Loucy (cell line): Measurements from ENCODE around the gene CZIB.

ENCODE experiments used
- H2AFZ ChIP-seq: fragments of 200-600 bp; sonication (generic); 2 replicates; pipeline ENCODE4 v1.6.0; 2016; ENCODE audit warnings: antibody characterized with exemption, mild to moderate bottlenecking, low read length, moderate library complexity
- H3F3A ChIP-seq: fragments of 200-600 bp; 2 replicates; pipeline ENCODE4 v1.6.0; 2016; ENCODE audit warnings: antibody characterized with exemption, low read depth, mild to moderate bottlenecking
- H3K27me3 ChIP-seq: fragments of 200-600 bp; sonication (generic); 2 replicates; pipeline ENCODE4 v1.6.1; 2014; ENCODE audit warnings: low read length, mild to moderate bottlenecking; ENCODE audit not compliant: insufficient read depth, poor library complexity, severe bottlenecking
- H3K36me3 ChIP-seq: fragments of 200-600 bp; sonication (generic); 2 replicates; pipeline ENCODE4 v1.6.1; 2016; ENCODE audit warnings: low read length; ENCODE audit not compliant: insufficient read depth
- H3K4me1 ChIP-seq: fragments of 200-600 bp; sonication (generic); 2 replicates; pipeline ENCODE4 v1.5.1; 2014; ENCODE audit warnings: low read length, mild to moderate bottlenecking; ENCODE audit not compliant: insufficient read depth, poor library complexity, severe bottlenecking
- H3K4me2 ChIP-seq: fragments of 200-600 bp; sonication (generic); 2 replicates; pipeline ENCODE4 v1.6.0; 2014; ENCODE audit warnings: antibody characterized with exemption, low read length, low read depth, mild to moderate bottlenecking; ENCODE audit not compliant: poor library complexity, severe bottlenecking
- H3K4me3 ChIP-seq: fragments of 200-600 bp; sonication (generic); 2 replicates; pipeline ENCODE4 v1.5.1; 2014; ENCODE audit warnings: low read length, mild to moderate bottlenecking, mixed read lengths; ENCODE audit not compliant: poor library complexity, severe bottlenecking
- H3K79me2 ChIP-seq: fragments of 200-600 bp; sonication (generic); 2 replicates; pipeline ENCODE4 v1.6.1; 2014; ENCODE audit warnings: low read length; ENCODE audit not compliant: insufficient read depth
- H3K9ac ChIP-seq: fragments of 200-600 bp; sonication (generic); 2 replicates; pipeline ENCODE4 v1.6.0; 2014; ENCODE audit warnings: mild to moderate bottlenecking, low read depth, low read length, moderate library complexity; ENCODE audit not compliant: poor library complexity, severe bottlenecking
- H3K9me2 ChIP-seq: fragments of 200-600 bp; sonication (generic); replicated peaks from 2 replicates; pipeline ENCODE4 v1.6.1; 2016; ENCODE audit warnings: low read depth, low read length, mixed read lengths
- H3K9me3 ChIP-seq: fragments of 200-600 bp; sonication (generic); 2 replicates; pipeline ENCODE4 v1.6.1; 2014; ENCODE audit warnings: mild to moderate bottlenecking, antibody characterized with exemption, low read length, low read depth; ENCODE audit not compliant: insufficient read depth
- H4K20me1 ChIP-seq: fragments of 200-600 bp; sonication (generic); 2 replicates; pipeline ENCODE4 v1.6.0; 2014; ENCODE audit warnings: antibody characterized with exemption, low read length, mild to moderate bottlenecking; ENCODE audit not compliant: insufficient read depth, poor library complexity, severe bottlenecking
- EZH2phosphoT487 ChIP-seq: fragments of 200-600 bp; IDR thresholded peaks from 2 replicates; pipeline ENCODE4 v1.6.1; 2018; ENCODE audit warnings: antibody characterized with exemption, mild to moderate bottlenecking, moderate library complexity, borderline replicate concordance
- TF ChIP-seq, protein P1 (sequence below): fragments of 200-600 bp; sonication (generic); conservative IDR thresholded peaks from 2 replicates; pipeline ENCODE4 v1.5.1; 2014; ENCODE audit warnings: mild to moderate bottlenecking, antibody characterized with exemption, low read length

The CZIB gene

DNA sequence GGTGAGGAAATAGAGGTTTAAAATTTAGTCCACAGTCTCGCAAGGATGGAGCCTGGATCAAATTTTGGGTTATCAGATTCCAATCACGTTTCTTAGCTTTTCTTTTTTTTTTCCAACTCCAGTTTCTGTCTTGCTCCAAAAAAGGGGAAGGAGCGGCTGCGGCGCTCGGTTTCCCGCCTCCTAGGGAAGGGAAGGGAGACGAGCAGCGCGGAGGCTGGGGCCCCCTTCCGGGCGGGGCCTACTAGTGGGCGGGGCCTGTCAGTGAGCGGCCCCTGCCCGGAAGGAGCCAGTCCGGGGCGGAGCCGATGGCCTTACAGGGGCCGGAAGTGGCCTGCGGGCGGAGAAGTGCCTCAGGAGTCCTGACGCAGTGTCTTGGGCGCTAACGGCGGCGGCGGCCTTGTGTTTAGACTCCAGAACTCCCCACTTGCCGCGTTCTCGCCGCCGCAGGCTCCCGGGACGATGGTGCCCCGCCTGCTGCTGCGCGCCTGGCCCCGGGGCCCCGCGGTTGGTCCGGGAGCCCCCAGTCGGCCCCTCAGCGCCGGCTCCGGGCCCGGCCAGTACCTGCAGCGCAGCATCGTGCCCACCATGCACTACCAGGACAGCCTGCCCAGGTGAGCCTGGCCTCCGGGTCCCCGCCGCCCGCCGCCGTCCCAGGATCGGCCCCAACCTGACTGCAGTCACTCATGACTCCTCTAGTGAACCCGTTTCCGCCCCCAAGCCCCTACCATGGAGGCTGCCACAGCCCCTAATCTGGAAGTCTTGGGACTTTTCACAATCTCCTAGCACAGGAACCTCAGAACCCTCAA lies 23.7 kb downstream of the CZIB start, which contains the start of gene CPT2:
CPT2 (plus strand) TSS at position 340 of the 806 bp plus-strand sequence; CDS start at position 460, 120 bp downstream.
- Histone ChIP-seq H3K9me3 (no peaks in the 10 kb centered on the region), H3K36me3 (no peaks in the 10 kb centered on the region), H3K4me2 (peak within 1 kb of the TSS; percentile 94), H3K4me1 (peaks cover 21% of the 10 kb centered on the region), H3F3A (no peaks in the 10 kb centered on the region), H2AFZ (peak within 1 kb of the TSS; percentile 89), H3K9ac (peak within 1 kb of the TSS; percentile 96), H4K20me1 (no peaks in the 10 kb centered on the region), H3K4me3 (peak within 1 kb of the TSS; percentile 85), H3K27me3 (no peaks in the 10 kb centered on the region), H3K9me2 (no peaks in the 10 kb centered on the region), H3K79me2 (peaks cover 20% of the 10 kb centered on the region)
- TF ChIP-seq, protein P1, sequence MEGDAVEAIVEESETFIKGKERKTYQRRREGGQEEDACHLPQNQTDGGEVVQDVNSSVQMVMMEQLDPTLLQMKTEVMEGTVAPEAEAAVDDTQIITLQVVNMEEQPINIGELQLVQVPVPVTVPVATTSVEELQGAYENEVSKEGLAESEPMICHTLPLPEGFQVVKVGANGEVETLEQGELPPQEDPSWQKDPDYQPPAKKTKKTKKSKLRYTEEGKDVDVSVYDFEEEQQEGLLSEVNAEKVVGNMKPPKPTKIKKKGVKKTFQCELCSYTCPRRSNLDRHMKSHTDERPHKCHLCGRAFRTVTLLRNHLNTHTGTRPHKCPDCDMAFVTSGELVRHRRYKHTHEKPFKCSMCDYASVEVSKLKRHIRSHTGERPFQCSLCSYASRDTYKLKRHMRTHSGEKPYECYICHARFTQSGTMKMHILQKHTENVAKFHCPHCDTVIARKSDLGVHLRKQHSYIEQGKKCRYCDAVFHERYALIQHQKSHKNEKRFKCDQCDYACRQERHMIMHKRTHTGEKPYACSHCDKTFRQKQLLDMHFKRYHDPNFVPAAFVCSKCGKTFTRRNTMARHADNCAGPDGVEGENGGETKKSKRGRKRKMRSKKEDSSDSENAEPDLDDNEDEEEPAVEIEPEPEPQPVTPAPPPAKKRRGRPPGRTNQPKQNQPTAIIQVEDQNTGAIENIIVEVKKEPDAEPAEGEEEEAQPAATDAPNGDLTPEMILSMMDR: no peak
- no peak for TF ChIP-seq EZH2phosphoT487

DNA sequence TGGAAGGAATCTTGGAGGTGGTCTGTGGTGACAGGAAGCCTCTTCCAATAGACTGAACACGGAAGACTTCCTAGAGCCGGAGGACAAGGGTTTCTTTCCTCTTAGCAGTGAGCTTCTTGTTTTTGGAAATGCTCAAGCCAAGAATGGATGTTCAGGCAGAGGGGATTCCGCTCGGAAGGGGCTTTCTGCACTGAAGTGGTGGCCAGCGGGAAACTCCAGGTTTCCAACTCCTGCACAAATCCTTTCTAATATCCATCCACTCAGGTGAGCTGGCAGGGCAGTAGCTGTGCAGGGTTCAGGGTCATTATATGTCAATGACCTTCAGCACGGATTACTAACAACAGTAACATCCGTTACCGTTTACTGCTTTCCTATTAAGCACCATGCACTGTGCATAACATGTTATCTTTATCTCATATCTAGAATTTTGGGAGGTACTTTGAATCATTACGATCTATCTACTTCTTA lies 24.4 kb downstream of the CZIB start:
- Histone ChIP-seq H3F3A (no peaks in the 10 kb centered on the region), H3K36me3 (no peaks in the 10 kb centered on the region), H2AFZ (peak overlapping the region; percentile 89), H3K4me2 (peak overlapping the region; percentile 76), H4K20me1 (no peaks in the 10 kb centered on the region), H3K27me3 (no peaks in the 10 kb centered on the region), H3K9ac (peak overlapping the region; percentile 96), H3K4me3 (peak overlapping the region; percentile 85), H3K9me2 (no peaks in the 10 kb centered on the region), H3K79me2 (peaks cover 20% of the 10 kb centered on the region), H3K9me3 (no peaks in the 10 kb centered on the region), H3K4me1 (peaks cover 21% of the 10 kb centered on the region)
- TF ChIP-seq EZH2phosphoT487: no peak

DNA sequence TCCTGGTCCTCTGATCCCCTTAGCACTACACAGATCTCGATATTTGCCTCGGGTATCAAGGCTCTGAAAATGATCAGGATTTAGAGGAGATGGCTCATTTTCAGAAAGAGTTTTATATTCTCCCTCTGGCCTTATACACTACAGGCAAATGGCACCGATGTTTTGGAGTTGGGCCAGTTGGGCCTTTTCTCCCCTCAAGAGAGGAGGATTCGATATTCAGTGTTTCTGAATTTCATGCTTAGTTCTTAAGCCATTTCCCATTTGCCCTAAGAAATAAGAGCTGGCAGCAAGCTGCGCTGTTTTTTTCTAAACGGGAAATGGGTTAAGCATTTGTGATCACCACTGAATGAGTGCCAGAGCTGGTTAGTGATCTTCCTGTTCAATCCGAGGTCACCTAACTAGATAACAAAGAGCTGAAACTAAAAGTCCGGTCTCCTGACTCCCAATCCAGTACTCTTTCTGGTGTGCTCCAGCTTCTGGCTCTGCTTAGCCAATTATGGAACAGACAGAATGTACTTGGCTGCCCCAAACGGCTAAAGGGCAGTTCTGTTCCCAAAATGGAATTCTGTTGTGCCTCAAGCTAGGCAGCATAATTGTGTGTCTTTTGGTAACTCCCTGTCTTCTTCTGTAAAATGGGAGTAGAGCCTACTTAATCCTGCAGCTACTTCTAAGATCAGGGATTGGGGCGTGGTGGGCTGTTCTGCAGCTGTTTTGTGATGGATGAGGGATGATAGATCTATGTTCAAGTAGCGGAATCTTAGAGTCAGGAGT lies 25.0 kb downstream of the CZIB start:
- H3K9ac ChIP-seq: peak overlapping the region; percentile 96
- no peaks in the 10 kb centered on the region for H3K9me3 ChIP-seq
- H3K4me2 ChIP-seq: no peak overlapping the region
- H3K4me1 ChIP-seq: peaks cover 21% of the 10 kb centered on the region
- no peaks in the 10 kb centered on the region for H4K20me1 ChIP-seq
- TF ChIP-seq EZH2phosphoT487: no peak
- TF ChIP-seq, protein P1: no peak
- no peaks in the 10 kb centered on the region for H3K36me3 ChIP-seq
- H3F3A ChIP-seq: no peaks in the 10 kb centered on the region
- H3K9me2 ChIP-seq: no peaks in the 10 kb centered on the region
- H3K79me2 ChIP-seq: peaks cover 20% of the 10 kb centered on the region
- H3K4me3 ChIP-seq: no peak overlapping the region
- no peak overlapping the region for H2AFZ ChIP-seq
- no peaks in the 10 kb centered on the region for H3K27me3 ChIP-seq
